OCI-LY7 (cell line): ENCODE results near the gene ADD1.
"Not testable (repeated sequence)": the region's sequence is repeated elsewhere in the genome, so short reads cannot be mapped to it uniquely, and the experiment has no call there.

ENCODE experiments used
- CTCF ChIP-seq: fragments of 200-600 bp; sonication (generic); conservative IDR thresholded peaks from 2 replicates; pipeline ENCODE4 v1.5.1; 2014; ENCODE audit warnings: mild to moderate bottlenecking, antibody characterized with exemption, low read length, moderate library complexity, mixed read lengths
- EZH2phosphoT487 ChIP-seq: fragments of 200-600 bp; sonication (generic); IDR thresholded peaks from 2 replicates; pipeline ENCODE4 v1.6.1; 2018; ENCODE audit warnings: low read depth, borderline replicate concordance, mild to moderate bottlenecking, mixed run types, antibody characterized with exemption, low read length, moderate library complexity, mixed read lengths

GRCh38 chr4:2916696-2917095 lies 73.1 kb downstream of the ADD1 start:
- not testable (repeated sequence) for TF ChIP-seq CTCF, EZH2phosphoT487
